GM18868 (cell line): Measurements from ENCODE around the gene TARBP2.
A peak's percentile ranks its signal among the peaks of the same experiment; 100 is the strongest.

Experiments
- ATAC-seq: cut with Tn5 transposase; IDR thresholded peaks from one replicate; pipeline ENCODE4 v1.9.1; 2021; ENCODE audit warnings: mild to moderate bottlenecking, moderate library complexity; ENCODE audit not compliant: unreplicated experiment

The TARBP2 gene

GRCh38 chr12:53500776-53501614 lies at the start of gene TARBP2:
Gene TARBP2, plus strand, starts transcription at chr12:53501283. Its CDS starts 126 bp downstream, at chr12:53501409.
- peak; percentile 77 for ATAC-seq

GRCh38 chr12:53451661-53452158 lies 49.4 kb upstream of the TARBP2 start, which contains the start of gene PCBP2:
Gene PCBP2, plus strand, starts transcription at chr12:53452102. Its CDS starts 2,699 bp downstream, at chr12:53454801.
- peak; percentile 97 for ATAC-seq

- no peak for ATAC-seq
Observed at GRCh38 chr12:53452159-53453077, 48.7 kb upstream of the TARBP2 start.

GRCh38 chr12:53453953-53454640 lies 47.0 kb upstream of the TARBP2 start:
- no peak for ATAC-seq

- ATAC-seq: no peak
Observed at GRCh38 chr12:53454707-53455106, 46.4 kb upstream of the TARBP2 start.

- ATAC-seq: no peak
Observed at GRCh38 chr12:53456654-53457366, 44.3 kb upstream of the TARBP2 start.

GRCh38 chr12:53459097-53459496 lies 42.0 kb upstream of the TARBP2 start:
- no peak for ATAC-seq

GRCh38 chr12:53461059-53461458 lies 40.0 kb upstream of the TARBP2 start:
- no peak for ATAC-seq

GRCh38 chr12:53461591-53461990 lies 39.5 kb upstream of the TARBP2 start:
- no peak for ATAC-seq

- ATAC-seq: no peak
Observed at GRCh38 chr12:53462935-53463334, 38.1 kb upstream of the TARBP2 start.

- ATAC-seq: no peak
Observed at GRCh38 chr12:53463802-53464560, 37.1 kb upstream of the TARBP2 start.

- no peak for ATAC-seq
Observed at GRCh38 chr12:53464685-53465418, 36.2 kb upstream of the TARBP2 start.

GRCh38 chr12:53465679-53466078 lies 35.4 kb upstream of the TARBP2 start:
- ATAC-seq: no peak

- ATAC-seq: no peak
Observed at GRCh38 chr12:53466640-53467039, 34.4 kb upstream of the TARBP2 start.

GRCh38 chr12:53467082-53467481 lies 34.0 kb upstream of the TARBP2 start:
- ATAC-seq: no peak

- ATAC-seq: no peak
Observed at GRCh38 chr12:53467880-53468279, 33.2 kb upstream of the TARBP2 start.

GRCh38 chr12:53468282-53468681 lies 32.8 kb upstream of the TARBP2 start:
- no peak for ATAC-seq

GRCh38 chr12:53472056-53472582 lies 29.0 kb upstream of the TARBP2 start:
- no peak for ATAC-seq
